SKM-1 treated with dmso at 0.1 percent for 144 hours (cell line): ENCODE results near the gene PLD5.
"Not testable (repeated sequence)": the region's sequence is repeated elsewhere in the genome, so short reads cannot be mapped to it uniquely, and the experiment has no call there.

Source experiments
- DNase-seq: peaks from one replicate; lab custom pipeline; 2025; ENCODE audit not compliant: unreplicated experiment; lab: John Stamatoyannopoulos, UW

The PLD5 gene

DNA sequence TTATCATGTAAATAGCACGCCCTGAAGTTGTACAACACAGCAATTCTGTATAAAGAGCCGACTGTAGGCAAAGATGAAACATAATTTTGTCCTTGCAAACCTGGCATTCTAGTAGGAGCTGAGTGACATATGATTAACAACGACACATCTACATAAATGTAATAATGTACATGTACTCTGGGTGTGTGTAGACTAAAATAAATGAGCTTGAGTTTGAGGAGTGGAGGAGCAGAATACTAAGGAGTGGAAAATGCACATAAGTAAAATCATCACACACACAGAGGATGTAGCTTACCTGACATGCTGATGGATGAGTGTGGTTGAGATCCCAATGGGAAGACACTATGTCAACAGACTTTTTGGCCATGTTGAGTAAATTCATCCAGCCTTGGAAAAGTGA is 236.4 kb downstream of the PLD5 start:
- DNase-seq: not testable (repeated sequence)

DNA sequence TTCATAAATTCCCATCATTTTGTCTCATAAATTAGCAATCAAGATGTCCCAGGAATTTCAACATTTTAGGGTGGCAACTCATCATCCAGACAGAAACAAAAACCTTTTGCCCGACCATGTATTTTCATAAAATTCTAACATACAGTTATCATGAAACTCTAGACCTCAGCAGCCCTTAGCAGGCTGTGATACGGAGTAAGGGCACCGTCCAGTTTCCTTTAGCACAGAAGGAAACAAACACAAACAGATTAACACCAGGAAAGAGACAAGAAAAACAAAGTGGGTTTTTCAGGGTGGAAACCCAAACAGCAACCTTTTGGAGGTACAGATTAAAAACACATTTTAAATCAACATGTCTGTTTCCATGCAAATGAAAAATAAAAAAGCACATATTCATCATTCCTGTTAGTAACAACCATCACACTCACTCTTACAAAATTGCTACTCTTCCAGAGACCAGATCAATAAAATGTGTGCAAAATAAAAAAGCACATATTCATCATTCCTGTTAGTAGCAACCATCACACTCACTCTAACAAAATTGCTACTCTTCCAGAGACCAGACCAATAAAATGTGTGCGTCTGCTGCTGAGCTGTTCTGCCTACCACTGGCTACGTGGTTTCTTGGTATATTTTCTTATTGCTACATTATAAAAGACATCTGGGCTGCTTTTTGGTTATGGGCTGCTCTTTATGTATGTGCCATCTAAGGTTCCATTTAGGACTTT is 241.6 kb downstream of the PLD5 start:
- not testable (repeated sequence) for DNase-seq

DNA sequence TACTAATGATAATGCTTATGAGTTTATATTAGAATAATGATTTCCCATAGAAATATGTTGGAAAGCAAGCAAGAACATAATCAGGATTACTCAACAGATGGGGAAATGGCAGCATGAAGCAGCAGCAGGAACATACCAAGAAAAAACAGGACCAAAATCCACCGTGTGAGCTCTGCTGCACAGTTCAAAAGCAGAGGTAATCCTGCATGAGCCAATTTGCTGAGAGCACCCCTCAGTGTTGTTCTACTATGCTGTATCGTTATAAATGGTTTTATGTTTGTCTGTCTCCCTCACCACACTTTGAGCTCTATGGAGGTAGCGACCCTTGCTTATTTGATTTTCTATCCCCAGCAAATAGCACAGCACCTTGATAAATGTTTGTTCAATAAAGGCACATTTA is 246.1 kb downstream of the PLD5 start:
- DNase-seq: not testable (repeated sequence)

DNA sequence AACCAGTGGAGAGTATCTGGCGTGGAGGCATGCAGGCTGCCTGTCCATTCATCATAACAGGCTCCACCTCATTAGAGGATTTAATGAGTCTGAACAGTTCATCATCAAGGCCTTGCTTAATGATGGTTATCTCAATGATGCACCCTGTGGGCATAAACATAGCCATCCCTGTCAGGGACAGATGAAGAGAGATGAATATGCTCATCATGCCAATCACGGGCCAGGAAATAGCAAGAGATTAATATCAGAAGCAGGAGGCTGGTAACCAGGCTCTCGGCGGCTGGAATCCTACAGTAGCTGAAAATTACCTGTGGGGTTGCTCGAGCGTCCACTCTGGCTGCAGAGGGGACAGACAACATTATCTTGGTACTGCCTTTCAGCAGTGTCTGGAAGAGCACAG is 247.7 kb downstream of the PLD5 start:
- DNase-seq: not testable (repeated sequence)

DNA sequence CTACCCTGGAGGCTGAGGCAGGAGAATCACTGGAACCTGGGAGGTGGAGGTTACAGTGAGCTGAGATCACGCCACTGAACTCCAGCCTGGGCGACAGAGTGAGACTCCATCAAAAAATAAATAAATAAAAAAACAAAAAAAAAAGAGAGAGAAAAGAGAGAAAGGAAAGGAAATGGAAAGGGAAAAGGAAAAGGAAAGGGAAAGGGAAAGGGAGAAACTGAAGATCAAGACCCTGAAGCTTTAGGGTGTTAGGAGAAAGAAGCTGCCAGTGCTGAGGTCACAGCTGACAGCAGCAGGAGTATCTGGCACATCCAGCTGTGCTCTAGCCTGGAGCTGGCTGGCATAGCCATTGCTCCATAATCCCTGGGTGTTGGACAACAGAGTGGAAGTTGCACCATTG is 257.5 kb downstream of the PLD5 start:
- not testable (repeated sequence) for DNase-seq

DNA sequence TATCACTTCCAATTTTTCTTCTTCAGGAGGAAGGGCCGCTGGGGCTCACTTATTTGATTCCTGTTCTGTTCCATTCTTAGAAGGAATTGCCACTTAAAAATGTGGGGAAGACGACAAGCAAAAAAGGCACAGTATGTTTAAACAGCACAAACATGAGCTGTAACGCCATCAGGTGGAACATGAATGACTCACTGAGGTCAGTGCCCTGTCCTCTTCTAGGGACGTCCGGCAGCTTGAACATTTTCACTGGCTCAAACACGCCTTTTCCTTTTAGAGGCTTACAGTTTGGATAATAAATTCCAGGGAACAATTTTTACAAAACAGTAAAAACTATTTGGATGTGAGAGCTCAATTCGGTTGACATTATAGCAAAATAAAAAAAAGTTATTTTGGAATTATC is 260.1 kb downstream of the PLD5 start:
- DNase-seq: not testable (repeated sequence)

DNA sequence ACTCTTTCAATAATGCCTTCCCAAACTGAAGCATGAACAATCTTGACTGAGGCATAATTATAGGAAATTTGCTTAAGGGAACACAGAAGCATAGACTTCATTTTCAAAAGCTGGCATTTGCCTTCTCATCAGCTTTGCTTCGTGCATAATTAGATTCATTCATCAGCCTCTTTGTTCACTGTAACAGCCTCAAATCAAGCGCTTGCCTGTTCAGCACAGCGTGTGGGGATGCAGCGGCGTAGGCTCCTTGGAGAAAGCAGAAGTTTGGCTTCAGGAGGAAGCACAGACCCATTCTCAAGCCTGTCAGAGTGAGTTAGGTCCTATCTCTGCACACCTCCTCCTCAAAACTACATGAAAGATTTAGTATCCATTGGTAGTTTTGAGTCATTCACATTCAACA is 279.2 kb downstream of the PLD5 start:
- no peak for DNase-seq

DNA sequence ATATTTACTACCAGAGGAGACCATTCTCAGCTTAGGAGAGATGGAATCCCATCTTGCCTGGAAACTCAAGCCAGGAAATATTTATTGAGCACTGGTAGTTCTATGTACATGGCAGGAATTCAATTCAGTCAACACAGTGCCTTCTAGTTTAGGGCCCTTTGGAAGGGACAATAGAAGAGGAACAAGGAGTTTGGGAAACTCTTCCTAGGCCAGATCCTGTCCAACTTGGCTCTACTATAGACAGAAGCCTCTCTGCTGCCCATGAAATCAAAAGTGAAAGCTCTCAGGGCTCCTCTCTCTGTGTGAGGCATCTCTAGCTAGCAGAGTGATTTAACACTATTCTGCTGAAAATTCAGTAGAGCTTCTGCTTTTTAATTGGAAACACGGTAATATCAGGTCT is 281.0 kb downstream of the PLD5 start:
- no peak for DNase-seq

DNA sequence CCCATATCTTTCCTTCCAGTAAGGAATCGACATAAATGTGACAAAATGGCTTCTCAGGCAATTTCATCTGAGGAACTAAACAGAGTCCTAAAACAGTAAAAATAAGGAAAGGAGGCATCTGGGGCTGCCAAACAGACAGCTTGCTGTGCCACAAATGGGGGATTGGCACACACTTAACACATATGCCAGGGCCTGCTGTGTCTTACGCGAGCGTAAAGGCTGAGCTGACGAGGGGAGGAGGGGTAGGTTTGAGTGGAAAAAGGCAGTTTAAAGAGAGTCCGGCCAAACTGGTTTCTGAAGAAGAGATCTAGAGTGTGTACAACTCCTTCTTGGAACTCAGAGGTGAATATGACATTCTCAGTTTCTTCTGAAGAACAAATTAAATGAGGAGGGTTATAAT is 281.5 kb downstream of the PLD5 start:
- no peak for DNase-seq

DNA sequence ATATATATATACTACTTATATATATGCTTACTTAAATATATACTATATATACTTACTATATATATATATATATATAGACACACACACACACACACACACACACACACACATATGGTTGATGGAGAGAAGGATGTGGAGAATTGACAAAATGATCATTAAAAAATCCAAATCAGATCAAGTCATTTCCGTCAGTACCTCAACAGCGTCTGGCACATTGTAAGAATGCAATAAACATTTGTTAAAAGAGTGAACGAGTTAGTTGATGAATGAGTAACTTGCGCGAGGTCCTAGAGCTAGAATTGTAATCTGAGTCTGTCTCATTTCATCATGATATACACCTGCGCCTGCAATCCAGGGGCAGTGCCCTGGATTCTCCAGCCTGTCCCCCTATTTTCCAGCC is 282.6 kb downstream of the PLD5 start:
- DNase-seq: no peak

DNA sequence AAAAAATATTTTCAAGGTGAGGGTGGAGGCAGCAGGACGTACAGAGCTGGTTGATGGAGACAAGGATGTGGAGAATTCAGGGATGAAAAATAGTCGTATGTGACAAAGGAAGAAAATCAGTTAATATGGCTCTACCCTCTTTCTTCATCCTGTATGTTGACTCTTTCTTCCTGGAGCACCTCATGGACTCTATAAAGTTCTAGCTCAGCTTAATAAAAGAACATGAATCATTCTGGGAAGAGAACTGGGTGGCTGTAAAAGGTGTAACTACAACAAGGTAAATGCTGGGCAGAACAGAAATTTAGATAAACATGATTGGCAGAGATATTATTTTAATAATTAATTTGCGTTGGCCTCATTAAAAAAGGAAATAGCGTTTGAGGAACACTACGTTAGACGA is 283.8 kb downstream of the PLD5 start:
- no peak for DNase-seq

DNA sequence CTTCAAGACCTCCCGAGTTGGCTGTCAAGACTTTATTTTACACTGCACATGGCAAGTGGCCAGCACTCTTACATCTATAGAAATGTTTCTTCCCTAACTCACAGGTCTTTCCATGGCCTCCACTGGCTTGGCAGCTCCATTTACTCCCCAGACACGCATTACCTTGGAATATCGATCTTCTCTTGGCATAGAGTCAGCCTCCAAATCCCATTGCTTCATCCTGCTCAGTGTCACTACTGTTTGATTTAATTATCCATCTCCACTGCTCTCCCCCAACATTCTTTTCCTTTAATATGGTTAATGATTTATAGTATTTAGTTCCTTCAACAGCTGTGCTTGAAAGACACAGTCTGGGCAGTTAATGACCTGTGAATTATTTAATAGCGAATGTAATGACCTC is 284.4 kb downstream of the PLD5 start:
- DNase-seq: no peak

DNA sequence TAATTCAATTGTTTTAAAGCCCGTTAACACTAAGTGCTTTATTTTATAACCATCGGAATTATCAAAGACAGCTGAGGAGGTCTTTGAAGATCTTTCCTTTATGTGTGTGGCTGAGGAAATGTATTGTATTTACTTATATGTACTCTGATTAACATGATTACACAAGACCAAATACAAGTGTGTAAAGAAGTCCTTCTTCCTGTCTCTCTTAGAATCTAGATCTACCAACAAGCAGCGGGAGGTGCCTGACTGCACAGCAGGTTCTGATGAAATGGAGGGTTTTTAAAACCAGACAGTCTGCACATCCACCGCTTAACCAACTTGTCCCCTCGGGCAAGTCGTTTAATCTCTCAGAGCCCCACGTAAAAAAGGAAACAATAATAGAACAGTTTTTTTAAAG is 285.1 kb downstream of the PLD5 start:
- DNase-seq: no peak

DNA sequence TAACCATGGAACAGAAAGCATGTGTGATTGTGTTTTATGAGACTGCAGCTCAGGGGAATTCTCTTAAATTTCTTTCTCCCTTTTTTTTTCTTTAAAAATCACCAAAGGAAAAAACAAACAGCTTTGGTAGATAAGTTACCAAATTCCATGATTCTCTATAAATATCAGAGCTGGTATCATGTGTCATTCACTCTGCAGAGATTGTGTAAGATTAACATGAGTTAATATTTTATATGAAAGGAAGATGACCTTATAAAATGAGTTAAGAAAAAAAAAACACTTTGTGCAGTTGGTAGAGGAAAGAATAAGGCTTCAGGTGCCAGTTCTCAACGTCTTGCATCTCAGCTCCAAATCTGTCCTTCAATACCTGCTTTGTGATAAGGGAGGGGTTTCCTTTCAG is 287.4 kb downstream of the PLD5 start:
- DNase-seq: no peak

DNA sequence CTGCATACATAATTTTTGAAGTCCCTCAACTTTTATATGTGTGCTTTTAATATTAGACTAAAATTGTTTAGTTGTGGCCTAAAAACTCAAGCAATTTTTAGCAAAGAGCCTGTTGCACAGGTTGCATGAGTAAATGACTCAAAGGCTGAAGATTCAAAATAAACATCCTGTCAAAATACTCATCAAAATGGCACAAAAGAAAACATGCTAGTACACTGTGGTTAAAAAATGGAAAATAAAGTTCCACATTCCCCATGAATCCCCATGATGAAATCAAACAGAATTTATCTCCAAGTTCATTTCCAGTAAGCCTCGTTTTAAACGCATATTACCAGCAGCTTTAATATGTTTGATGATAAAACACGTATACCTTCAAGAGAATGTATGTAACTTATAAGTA is 295.5 kb downstream of the PLD5 start:
- DNase-seq: no peak

DNA sequence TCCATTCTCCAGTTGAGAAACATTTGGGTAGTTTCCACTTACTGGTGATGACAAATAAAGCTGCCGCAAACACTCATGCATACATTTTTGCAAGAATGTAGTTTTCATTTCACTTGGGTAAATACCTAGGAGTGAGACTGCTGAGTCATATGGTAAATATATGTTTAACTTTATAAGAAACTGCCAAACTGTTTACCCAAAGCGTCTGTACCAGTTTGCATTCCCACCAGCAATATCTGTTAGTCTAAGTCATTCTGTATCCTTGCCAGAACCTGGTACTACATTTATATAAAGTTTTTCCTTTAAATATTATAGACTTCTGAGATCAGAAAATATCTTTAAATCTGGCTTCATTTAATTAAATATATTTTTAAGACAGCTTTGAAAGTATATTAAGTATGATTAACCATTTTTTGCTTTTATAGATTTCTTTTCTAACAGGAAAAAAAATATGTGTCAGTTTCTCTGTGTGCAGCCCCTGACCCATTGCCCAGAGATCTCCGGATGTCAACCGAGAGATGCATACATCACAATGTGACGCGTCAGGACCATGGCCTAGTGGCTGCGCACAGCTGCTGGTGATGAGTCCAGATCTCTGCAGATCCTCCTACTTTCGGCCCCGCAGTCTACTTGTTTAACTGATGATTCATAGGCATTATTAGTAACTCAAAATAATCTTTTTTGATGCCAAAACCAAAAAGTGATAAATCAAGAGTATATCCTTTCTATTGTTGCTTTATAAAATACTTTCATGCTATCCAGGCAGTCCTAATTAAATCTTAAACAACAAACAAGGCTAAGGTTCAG is 298.5 kb downstream of the PLD5 start:
- DNase-seq: no peak

DNA sequence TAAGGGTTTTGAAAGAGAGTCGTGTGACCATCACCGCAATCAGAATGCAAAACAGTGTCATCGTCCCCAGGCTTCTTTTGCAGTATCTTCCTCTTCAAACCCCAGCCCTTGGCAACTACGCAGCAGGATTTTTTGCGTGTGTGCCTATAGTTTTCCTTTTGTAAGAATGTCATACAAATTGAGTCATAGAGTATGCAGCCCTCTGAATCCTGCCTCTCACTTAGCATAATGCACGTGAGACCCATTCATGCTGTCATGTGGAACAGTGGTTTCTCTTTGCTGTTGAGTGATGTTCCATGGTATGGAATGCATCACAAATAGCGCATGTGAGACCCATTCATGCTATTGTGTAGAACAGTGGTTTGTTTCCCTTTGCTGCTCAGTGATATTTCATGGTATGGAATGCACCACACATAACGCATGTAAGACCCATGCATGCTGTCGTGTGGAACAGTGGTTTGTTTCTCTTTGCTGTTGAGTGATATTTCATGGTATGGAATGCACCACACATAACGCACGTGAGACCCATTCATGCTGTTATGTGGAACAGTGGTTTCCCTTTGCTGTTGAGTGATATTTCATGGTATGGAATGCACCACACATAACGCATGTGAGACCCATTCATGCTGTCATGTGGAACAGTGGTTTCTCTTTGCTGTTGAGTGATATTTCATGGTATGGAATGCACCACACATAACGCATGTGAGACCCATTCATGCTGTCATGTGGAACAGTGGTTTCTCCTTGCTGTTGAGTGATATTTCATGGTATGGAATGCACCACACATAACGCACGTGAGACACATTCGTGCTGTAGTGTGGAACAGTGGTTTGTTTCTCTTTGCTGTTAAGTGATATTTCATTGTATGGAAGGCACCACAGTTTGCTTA is 299.4 kb downstream of the PLD5 start:
- not testable (repeated sequence) for DNase-seq

DNA sequence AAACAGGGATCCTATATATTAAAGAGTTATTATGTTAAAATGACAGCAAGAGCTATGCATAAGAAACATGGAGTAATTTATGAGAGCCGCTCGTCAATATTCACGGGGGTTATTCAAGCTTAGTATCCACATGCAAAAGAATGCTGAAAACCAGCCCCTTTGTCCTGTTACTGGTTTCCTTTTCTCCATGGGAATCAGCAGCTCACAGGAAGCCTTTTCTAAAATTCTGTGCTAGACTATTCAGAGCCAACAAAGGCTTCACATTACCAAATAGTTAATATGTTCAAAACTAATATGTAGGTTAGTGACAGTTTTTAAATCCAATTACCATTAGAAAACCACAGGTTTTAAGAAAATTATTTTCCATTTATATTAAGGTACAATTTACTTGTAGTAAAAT is 300.0 kb downstream of the PLD5 start:
- DNase-seq: no peak

DNA sequence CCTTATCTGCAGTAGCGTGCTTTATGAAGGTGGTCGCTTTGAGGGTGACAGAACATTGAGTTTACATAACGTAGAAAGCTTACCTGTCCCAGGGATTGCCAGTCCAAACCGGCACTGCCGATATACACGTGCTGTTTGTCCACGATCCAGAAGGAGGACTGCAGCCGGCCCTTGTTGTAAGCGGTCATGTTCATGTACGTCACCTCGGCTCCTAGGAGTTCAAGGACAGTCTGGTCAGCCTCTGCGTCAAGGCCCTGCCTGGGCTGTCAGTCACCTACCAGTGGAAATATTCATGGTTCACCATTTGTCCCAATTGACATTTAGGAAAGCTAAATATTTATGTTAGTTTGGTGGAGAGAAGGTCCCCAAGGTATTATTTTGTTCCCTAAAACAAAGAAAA is 304.6 kb downstream of the PLD5 start:
- DNase-seq: no peak

DNA sequence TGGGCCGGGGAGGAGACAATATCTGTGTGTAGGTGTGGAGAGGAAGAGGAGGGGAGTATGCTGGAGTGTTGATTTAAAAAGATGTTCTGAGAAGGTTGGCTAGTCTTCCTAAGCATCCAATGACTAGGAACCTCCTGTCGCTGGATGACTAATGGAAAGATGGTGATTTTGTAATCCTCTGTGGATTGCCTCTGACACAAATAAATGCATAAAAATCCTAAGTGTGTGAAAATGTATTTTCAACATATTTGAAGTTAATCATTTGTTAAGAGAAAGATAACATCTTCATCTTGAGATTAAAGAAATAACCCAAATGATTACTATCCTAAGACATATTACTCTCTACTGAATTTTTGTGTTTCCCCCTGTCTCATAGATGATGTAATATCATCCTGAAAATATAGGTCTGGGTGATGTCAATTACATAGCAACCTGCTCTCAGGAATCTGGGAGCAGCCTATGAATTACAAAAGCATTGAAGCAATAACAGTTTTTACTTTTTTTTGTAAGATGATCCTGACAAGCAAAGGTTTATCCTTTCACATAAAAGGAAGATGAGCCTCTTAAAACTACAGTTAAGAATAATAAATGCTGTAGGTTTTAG is 305.1 kb downstream of the PLD5 start:
- no peak for DNase-seq

DNA sequence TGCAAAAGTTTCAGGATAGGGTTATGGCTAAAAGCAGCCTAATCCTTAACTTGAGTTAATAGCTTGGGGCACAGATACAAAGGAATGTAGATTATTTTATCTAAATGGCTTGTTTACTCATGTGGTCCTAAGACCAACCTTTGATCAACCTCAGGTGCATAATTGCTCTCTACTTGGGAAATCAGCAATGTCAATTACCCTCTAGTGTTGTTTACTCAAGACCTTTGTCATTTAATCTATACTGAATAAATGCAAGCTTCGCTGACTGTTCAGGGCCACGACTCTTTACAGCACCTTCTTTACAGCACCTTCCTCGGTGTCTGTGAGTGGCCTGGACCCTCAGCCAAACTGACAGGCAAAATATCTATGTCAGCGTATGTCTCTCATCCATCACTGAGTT is 308.1 kb downstream of the PLD5 start:
- DNase-seq: no peak
